GM12878 (cell line): Measurements from ENCODE around the gene FREY1. TPM values are rescaled to one million over a fixed set of nuclear protein-coding genes. Genes with fewer than 3 reads are reported as not detected.

Source experiments
- ATAC-seq: fragments of 200-7000 bp; cut with Tn5 transposase; 3 replicates; pipeline ENCODE4 v1.9.1; 2020; ENCODE audit warnings: mild to moderate bottlenecking, moderate library complexity
- BruUV-seq: library from RNA; stranded (reverse); fragments of 400-500 nt; replicated peaks from 2 replicates; lab custom pipeline; 2021; lab: Mats Ljungman, UMichigan
- CTCF ChIA-PET: fragments of 300-600 bp; sonication (Branson Sonifier 250); formaldehyde crosslinking; extraction: SDS; loops from one replicate; lab custom pipeline; 2021; ENCODE audit warnings: inconsistent platforms; lab: Yijun Ruan, JAX
- POLR2A ChIA-PET: fragments of 350-600 bp; formaldehyde crosslinking; extraction: SDS; loops from one replicate; lab custom pipeline; 2021; ENCODE audit warnings: inconsistent platforms; lab: Charles Lee
- RAD21 ChIA-PET: fragments of 300-600 bp; sonication (Branson Sonifier 250); formaldehyde crosslinking; loops from one replicate; lab custom pipeline; 2023; ENCODE audit warnings: antibody characterized with exemption; ENCODE audit not compliant: unreplicated experiment; lab: Charles Lee
- SMC1A ChIA-PET: fragments of 300-600 bp; sonication (Branson Sonifier 250); formaldehyde crosslinking; loops from one replicate; lab custom pipeline; 2023; ENCODE audit not compliant: unreplicated experiment, uncharacterized antibody; lab: Charles Lee
- DNase-seq: peaks from one replicate; pipeline ENCODE4 v3.0.0-alpha.2; 2011; ENCODE audit warnings: low read depth, low spot score
- FAIRE-seq: peaks from 3 replicates; lab custom pipeline; 2011; peaks lifted over from hg19 to GRCh38; lab: Jason Lieb, UNC
- H2AFZ ChIP-seq: 2 replicates; pipeline ENCODE4 v1.6.0; 2011; ENCODE audit warnings: low read depth, low read length, control low read depth; ENCODE audit not compliant: control insufficient read depth
- H3K27ac ChIP-seq: 2 replicates; pipeline ENCODE4 v1.5.1; 2011; ENCODE audit warnings: control low read depth; ENCODE audit not compliant: control insufficient read depth, insufficient read depth
- H3K27me3 ChIP-seq, 2 experiments: replicated peaks in 1 of 2; 2 replicates each; pipeline versions ENCODE4 v1.6.0 to v1.6.1; 2011; ENCODE audit warnings: low read length in 1 of 2; ENCODE audit not compliant: control insufficient read depth in 2 of 2, insufficient read depth in 2 of 2
- H3K36me3 ChIP-seq, 2 experiments: 2 replicates each; pipeline ENCODE4 v1.5.1; 2011; ENCODE audit warnings: low read length in 1 of 2; ENCODE audit not compliant: control insufficient read depth in 2 of 2, insufficient read depth in 2 of 2
- H3K4me1 ChIP-seq: 2 replicates; pipeline ENCODE4 v1.6.1; 2011; ENCODE audit warnings: mild to moderate bottlenecking, low read length, moderate library complexity, mixed read lengths; ENCODE audit not compliant: control insufficient read depth, insufficient read depth
- H3K4me2 ChIP-seq: 2 replicates; pipeline ENCODE4 v1.6.0; 2011; ENCODE audit warnings: control low read depth; ENCODE audit not compliant: control insufficient read depth, insufficient read depth
- H3K4me3 ChIP-seq: fragments of 200-600 bp; sonication (generic); 2 replicates; pipeline ENCODE4 v1.5.1; 2016
- H3K79me2 ChIP-seq: 2 replicates; pipeline ENCODE4 v1.6.0; 2011; ENCODE audit warnings: low read length; ENCODE audit not compliant: control insufficient read depth, insufficient read depth
- H3K9ac ChIP-seq: 2 replicates; pipeline ENCODE4 v1.8.0; 2011; ENCODE audit warnings: low read length, control low read depth, mixed read lengths; ENCODE audit not compliant: control insufficient read depth, insufficient read depth
- H3K9me3 ChIP-seq: replicated peaks from 3 replicates; pipeline ENCODE4 v1.5.1; 2011; ENCODE audit warnings: mild to moderate bottlenecking, low read length; ENCODE audit not compliant: control insufficient read depth, insufficient read depth
- H4K20me1 ChIP-seq: 2 replicates; pipeline ENCODE4 v1.6.0; 2011; ENCODE audit not compliant: control insufficient read depth, insufficient read depth
- BACH1 ChIP-seq: fragments of 450-650 bp; IDR thresholded peaks from 2 replicates; pipeline ENCODE4 v1.6.1; 2017; ENCODE audit warnings: mild to moderate bottlenecking, borderline replicate concordance
- BMI1 ChIP-seq: fragments of 450-650 bp; IDR thresholded peaks from 2 replicates; pipeline ENCODE4 v1.6.1; 2016; ENCODE audit warnings: mild to moderate bottlenecking, moderate library complexity, borderline replicate concordance
- CHD2 ChIP-seq: IDR thresholded peaks from 2 replicates; pipeline ENCODE4 v1.6.1; 2011; ENCODE audit warnings: low read depth, low read length, improper control_type of control experiment, borderline replicate concordance
- CUX1 ChIP-seq: IDR thresholded peaks from 2 replicates; pipeline ENCODE4 v1.6.1; 2012; ENCODE audit warnings: improper control_type of control experiment, low read depth, low read length; ENCODE audit not compliant: insufficient replicate concordance
- JUND ChIP-seq: IDR thresholded peaks from 2 replicates; pipeline ENCODE4 v1.6.1; 2012; ENCODE audit warnings: low read depth, mild to moderate bottlenecking, low read length, improper control_type of control experiment, moderate library complexity
- KAT2A ChIP-seq: conservative IDR thresholded peaks from 2 replicates; pipeline ENCODE4 v1.6.1; 2011; ENCODE audit warnings: low read depth, low read length; ENCODE audit not compliant: control insufficient read depth
- NR2C1 ChIP-seq: fragments of 450-650 bp; IDR thresholded peaks from 2 replicates; pipeline ENCODE4 v1.6.1; 2017; ENCODE audit warnings: antibody characterized with exemption, mild to moderate bottlenecking, moderate library complexity
- POLR2AphosphoS2 ChIP-seq: IDR thresholded peaks from 2 replicates; pipeline ENCODE4 v1.6.1; 2011; ENCODE audit warnings: low read depth, mild to moderate bottlenecking, low read length, improper control_type of control experiment, moderate library complexity
- RAD51 ChIP-seq: fragments of 450-650 bp; IDR thresholded peaks from 2 replicates; pipeline ENCODE4 v1.6.1; 2016; ENCODE audit warnings: moderate library complexity, mild to moderate bottlenecking, inconsistent platforms
- SMAD5 ChIP-seq: IDR thresholded peaks from 2 replicates; pipeline ENCODE4 v1.6.1; 2016; ENCODE audit warnings: antibody characterized with exemption, low read depth
- ZNF274 ChIP-seq: IDR thresholded peaks from one replicate; pipeline ENCODE4 v1.8.0; 2011; ENCODE audit not compliant: insufficient read length, insufficient read depth
- WGBS: methylation state at CpG from one replicate; pipeline ENCODE4 v1.1.6; 2016; ENCODE audit warnings: low lambda C conversion rate; ENCODE audit not compliant: insufficient replicate concordance, insufficient coverage; ENCODE audit errors: missing lambda C conversion rate; 5-methylcytosine and 5-hydroxymethylcytosine counted together
- in situ Hi-C: fragments of 300-500 bp; cut with MboI; formaldehyde crosslinking; loops from 9 replicates; pipeline ENCODE4 v1.14.3; 2018; ENCODE audit warnings: mixed read lengths
- intact Hi-C: fragments of 100-400 bp; cut with micrococcal nuclease; formaldehyde crosslinking; loops from one replicate; pipeline ENCODE4 v1.14.2; 2022; ENCODE audit not compliant: unreplicated experiment
- polyA plus RNA-seq, 11 experiments: library from polyadenylated mRNA; depleted of rRNA in 4 of 11; unstranded in 6 of 11; stranded (reverse) in 5 of 11; fragments of >200 nt; fragmentation: Nextera tagmentation in 4 of 11; fragmentation: Illumina TruSeq in 1 of 11; extraction: Ambion mirVana in 4 of 11; extraction: Trizol in 1 of 11; gene quantifications; 1 replicate in 1 of 11; 2 replicates in 10 of 11; pipeline versions ENCODE4 v1.2.1 to v1.2.3, GENCODE V29; 2011 to 2016; ENCODE audit warnings: inconsistent platforms in 2 of 11, missing spikeins in 2 of 11, low read depth in 1 of 11
- total RNA-seq, 4 experiments: library from RNA; depleted of rRNA in 3 of 4; stranded (reverse); fragments of >200 nt in 3 of 4; fragmentation: Illumina TruSeq in 1 of 4; extraction: Trizol in 1 of 4; gene quantifications; 2 replicates each; pipeline versions ENCODE4 v1.2.1 to v1.2.3, GENCODE V29; 2013 to 2021

FREY1 gene
- total and polyA plus RNA-seq, 10 of the 15 experiments (the other 5 are each of a cell fraction or from before 2014, with no cell fraction given): 0.13 to 1.7 (median 0.39) TPM; not detected in 3

- CTCF ChIA-PET: interaction anchor here (1.5 kb wide), 1 partner anchor 37 kb away, joined by 7 read pairs; no protein-coding TSS in a partner anchor
- DNase-seq: no peak
- no peak overlapping the region for H3K4me2 ChIP-seq
- POLR2A ChIA-PET: interaction anchor here (1.0 to 1.5 kb wide), 2 partner anchors 10 kb away, joined by 3 to 6 read pairs; partner anchors contain the start of gene PEX16
- no peak for TF ChIP-seq JUND
- no peak for TF ChIP-seq SMAD5
- TF ChIP-seq BACH1: no peak
- TF ChIP-seq, all 136 proteins: peak for 0
- RAD21 ChIA-PET: no interaction called here
- Histone ChIP-seq H3K79me2 (no peaks in the 10 kb centered on the region), H3K9ac (no peak overlapping the region), H4K20me1 (peaks cover 6% of the 10 kb centered on the region), H3K4me1 (peaks cover 27% of the 10 kb centered on the region), H3K27ac (no peak overlapping the region), H3K4me3 (no peak overlapping the region), H2AFZ (no peak overlapping the region), H3K27me3 (peaks cover 4 to 14% of the 10 kb centered on the region in 2 experiments; a peak in 3 of 4 replicates), H3K9me3 (no peaks in the 10 kb centered on the region; the same call in 2 of the 3 replicates), H3K36me3 (peaks cover 3 to 4% of the 10 kb centered on the region in 2 experiments; a peak in 1 of 4 replicates)
- SMC1A ChIA-PET: no interaction called here
- 88% methylated on average over 25 of the region's 27 CpGs for WGBS
- intact Hi-C loops (no loop called here), in situ Hi-C loops (no loop called here)
- FAIRE-seq (no peak), ATAC-seq (no peak)
- BruUV-seq: no TSS peak
Observed at GRCh38 chr11:45927684-45928413, 20.8 kb upstream of the FREY1 start.

- no peak overlapping the region for H3K4me2 ChIP-seq
- BruUV-seq: no TSS peak
- no peak overlapping the region for H3K4me3 ChIP-seq
- H3K9ac ChIP-seq: no peak overlapping the region
- WGBS: 65% methylated on average over 15 of the region's 15 CpGs
- FAIRE-seq (no peak), DNase-seq (no peak), ATAC-seq (no peak)
- H4K20me1 ChIP-seq: peaks cover 6% of the 10 kb centered on the region
- ChIA-PET CTCF (interaction anchor here (1.4 to 1.5 kb wide), 2 partner anchors 38 to 84 kb away, joined by 3 to 7 read pairs; no protein-coding TSS in a partner anchor), RAD21 (no interaction called here), SMC1A (no interaction called here), POLR2A (interaction anchor here (0.8 to 1.5 kb wide), 2 partner anchors 9 to 11 kb away, joined by 3 to 6 read pairs; partner anchors contain the start of gene PEX16)
- H3K4me1 ChIP-seq: peaks cover 26% of the 10 kb centered on the region
- peaks cover 3 to 4% of the 10 kb centered on the region in 2 experiments; a peak in 1 of 4 replicates for H3K36me3 ChIP-seq
- no peaks in the 10 kb centered on the region; the same call in 2 of the 3 replicates for H3K9me3 ChIP-seq
- peaks cover 4 to 14% of the 10 kb centered on the region in 2 experiments; a peak in 3 of 4 replicates for H3K27me3 ChIP-seq
- intact Hi-C loops (no loop called here), in situ Hi-C loops (no loop called here)
- no peak overlapping the region for H2AFZ ChIP-seq
- TF ChIP-seq RAD51 (no peak), CUX1 (no peak), BMI1 (no peak), POLR2AphosphoS2 (no peak), NR2C1 (no peak), CHD2 (no peak), ZNF274 (no peak), KAT2A (no peak)
- H3K27ac ChIP-seq: no peak overlapping the region
- H3K79me2 ChIP-seq: no peaks in the 10 kb centered on the region
Observed at GRCh38 chr11:45927332-45927683, 20.2 kb upstream of the FREY1 start.
